M059J (cell line): ENCODE measurements around the gene GID8. TPM values are rescaled to one million over a fixed set of nuclear protein-coding genes. Genes with fewer than 3 reads are reported as not detected.
A peak's percentile ranks its signal among the peaks of the same experiment; 100 is the strongest.

ENCODE experiments used
- DNase-seq: peaks from one replicate; pipeline ENCODE4 v3.0.0-alpha.2; 2012; ENCODE audit warnings: low read depth
- total RNA-seq: library from RNA; depleted of rRNA; stranded (reverse); fragments of >200 nt; shearing (Covaris generic); gene quantifications from 2 replicates; pipeline ENCODE4 v1.2.3, GENCODE V29; 2014; rRNA removed

The GID8 gene
- 40.4 and 53.4 TPM in 2 replicates for total RNA-seq

- peak; percentile 65 for DNase-seq
Measured at GRCh38 chr20:62938105-62938888, at the start of gene GID8. Gene GID8, plus strand, starts transcription at chr20:62938147. Its CDS starts 3,356 bp downstream, at chr20:62941503.

- DNase-seq: no peak
Measured at GRCh38 chr20:62888406-62888805, 49.5 kb upstream of the GID8 start.

GRCh38 chr20:62888910-62889309 lies 49.0 kb upstream of the GID8 start:
- no peak for DNase-seq

- DNase-seq: no peak
Measured at GRCh38 chr20:62889411-62889810, 48.5 kb upstream of the GID8 start.

GRCh38 chr20:62889871-62890270 lies 48.1 kb upstream of the GID8 start:
- DNase-seq: no peak

- DNase-seq: no peak
Measured at GRCh38 chr20:62890444-62890843, 47.5 kb upstream of the GID8 start.

- DNase-seq: no peak
Measured at GRCh38 chr20:62891111-62891510, 46.8 kb upstream of the GID8 start.

GRCh38 chr20:62892348-62893304 lies 45.3 kb upstream of the GID8 start:
- no peak for DNase-seq

- no peak for DNase-seq
Measured at GRCh38 chr20:62893700-62894099, 44.2 kb upstream of the GID8 start.

GRCh38 chr20:62894261-62894660 lies 43.7 kb upstream of the GID8 start:
- no peak for DNase-seq

- no peak for DNase-seq
Measured at GRCh38 chr20:62895539-62895938, 42.4 kb upstream of the GID8 start.

GRCh38 chr20:62896526-62896925 lies 41.4 kb upstream of the GID8 start:
- DNase-seq: no peak

GRCh38 chr20:62897666-62898065 lies 40.3 kb upstream of the GID8 start:
- no peak for DNase-seq

- no peak for DNase-seq
Measured at GRCh38 chr20:62898093-62898964, 39.6 kb upstream of the GID8 start.

- DNase-seq: no peak
Measured at GRCh38 chr20:62898970-62899632, 38.8 kb upstream of the GID8 start.

- DNase-seq: no peak
Measured at GRCh38 chr20:62899633-62900051, 38.3 kb upstream of the GID8 start.

GRCh38 chr20:62900052-62900691 lies 37.8 kb upstream of the GID8 start:
- peak; percentile 66 for DNase-seq

- peak; percentile 45 for DNase-seq
Measured at GRCh38 chr20:62900692-62901584, 37.0 kb upstream of the GID8 start.

GRCh38 chr20:62901891-62902290 lies 36.1 kb upstream of the GID8 start:
- DNase-seq: no peak
